ENCODE results near the gene STIL. TPM values are rescaled to one million over a fixed set of nuclear protein-coding genes. Genes with fewer than 3 reads are reported as not detected.

Gene STIL
- polyA plus RNA-seq, 1 donor (not counting 4 experiments of a cell fraction or from before 2014, with no cell fraction given), result 10.5 TPM

DNA sequence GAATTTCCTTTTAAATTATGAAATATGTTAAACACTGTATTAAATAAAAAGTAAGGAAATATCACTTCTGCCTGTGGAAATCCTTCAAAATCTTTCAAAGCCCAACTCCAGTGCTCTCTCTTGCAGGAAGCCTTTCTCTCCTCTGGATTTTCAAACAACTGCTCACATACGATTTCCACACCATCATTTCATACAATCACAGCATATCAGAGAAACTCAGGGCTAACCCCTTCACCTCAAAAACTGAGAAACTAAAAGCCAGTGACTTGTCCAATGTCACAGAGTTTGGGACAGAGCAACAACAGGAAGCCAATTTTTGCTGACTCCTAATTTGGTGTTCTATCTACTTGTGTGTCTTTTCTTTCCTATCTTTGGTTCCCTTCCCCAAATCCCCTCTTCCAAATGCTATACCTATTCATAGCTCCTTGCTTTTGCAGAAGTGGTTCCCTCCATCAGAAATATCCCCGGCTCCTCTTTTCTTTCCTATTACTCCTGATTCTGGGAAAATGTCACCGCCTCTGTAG lies 69.5 kb downstream of the STIL start:
- dilution Hi-C loops (cut with MboI; ENCODE audit: extremely low pct_ligation_motif_present, low sequenced_read_pairs), result no loop called here

DNA sequence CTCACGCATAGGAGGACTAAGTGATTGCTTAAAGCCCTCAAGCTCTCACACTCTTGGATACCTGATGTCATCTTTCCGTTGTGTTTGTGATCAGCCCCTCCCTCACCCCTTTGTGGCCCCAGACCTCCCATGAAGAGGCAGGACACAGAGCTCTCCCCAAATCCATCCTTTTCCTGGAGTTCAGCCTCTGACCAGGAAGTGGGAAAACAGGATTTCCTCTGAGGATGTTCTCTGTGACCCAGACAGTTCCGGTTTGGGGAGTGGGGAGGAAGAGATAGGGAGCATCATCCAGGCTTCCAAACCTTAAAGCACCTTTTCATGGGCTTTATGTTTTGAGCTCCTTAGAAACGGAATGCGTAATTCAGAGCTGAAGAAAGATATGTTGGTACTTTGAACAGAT lies 70.0 kb downstream of the STIL start:
- Histone ChIP-seq H3K4me2 (ENCODE audit: control insufficient read depth, extremely low read depth, insufficient read depth, low read depth, low read length) (no peak overlapping the region), H3K9ac (ENCODE audit: control insufficient read depth, extremely low read depth, insufficient read depth, low read length) (no peak overlapping the region), H3K79me2 (ENCODE audit: control insufficient read depth, insufficient read depth, low read length) (no peaks in the 10 kb centered on the region), H3K9me3 (ENCODE audit: control insufficient read depth, low read depth, low read length) (no peaks in the 10 kb centered on the region), H3K27me3 (ENCODE audit: control insufficient read depth, extremely low read depth, insufficient read depth, low read length) (no peaks in the 10 kb centered on the region), H4K20me1 (ENCODE audit: control insufficient read depth, extremely low read depth, insufficient read depth, low read length) (no peaks in the 10 kb centered on the region), H3K4me1 (ENCODE audit: control insufficient read depth, extremely low read depth, insufficient read depth, low read length) (no peaks in the 10 kb centered on the region), H2AFZ (ENCODE audit: control insufficient read depth, low read length) (no peak overlapping the region), H3K9me1 (ENCODE audit: control insufficient read depth, extremely low read depth, insufficient read depth, low read length) (no peaks in the 10 kb centered on the region), H3K27ac (ENCODE audit: control insufficient read depth, insufficient read depth, low read length) (no peak overlapping the region), H3K36me3 (ENCODE audit: control insufficient read depth in 2 of 2, extremely low read depth in 1 of 2, insufficient read depth in 2 of 2, low read length in 2 of 2) (no peaks in the 10 kb centered on the region), H3K4me3 (ENCODE audit: control insufficient read depth in 2 of 3, extremely low read depth in 1 of 3, insufficient read depth in 2 of 3, low read depth in 1 of 3, low read length in 3 of 3) (no peak overlapping the region)
- FAIRE-seq, result no peak
- no peak for TF ChIP-seq EZH2 (IDR thresholded peaks at IDR 0.05; ENCODE audit: low read length)
- TF ChIP-seq, protein P1, sequence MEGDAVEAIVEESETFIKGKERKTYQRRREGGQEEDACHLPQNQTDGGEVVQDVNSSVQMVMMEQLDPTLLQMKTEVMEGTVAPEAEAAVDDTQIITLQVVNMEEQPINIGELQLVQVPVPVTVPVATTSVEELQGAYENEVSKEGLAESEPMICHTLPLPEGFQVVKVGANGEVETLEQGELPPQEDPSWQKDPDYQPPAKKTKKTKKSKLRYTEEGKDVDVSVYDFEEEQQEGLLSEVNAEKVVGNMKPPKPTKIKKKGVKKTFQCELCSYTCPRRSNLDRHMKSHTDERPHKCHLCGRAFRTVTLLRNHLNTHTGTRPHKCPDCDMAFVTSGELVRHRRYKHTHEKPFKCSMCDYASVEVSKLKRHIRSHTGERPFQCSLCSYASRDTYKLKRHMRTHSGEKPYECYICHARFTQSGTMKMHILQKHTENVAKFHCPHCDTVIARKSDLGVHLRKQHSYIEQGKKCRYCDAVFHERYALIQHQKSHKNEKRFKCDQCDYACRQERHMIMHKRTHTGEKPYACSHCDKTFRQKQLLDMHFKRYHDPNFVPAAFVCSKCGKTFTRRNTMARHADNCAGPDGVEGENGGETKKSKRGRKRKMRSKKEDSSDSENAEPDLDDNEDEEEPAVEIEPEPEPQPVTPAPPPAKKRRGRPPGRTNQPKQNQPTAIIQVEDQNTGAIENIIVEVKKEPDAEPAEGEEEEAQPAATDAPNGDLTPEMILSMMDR (optimal IDR thresholded peaks at IDR 0.05 in 1 of 3, IDR thresholded peaks at IDR 0.05 in 1 of 3, conservative IDR thresholded peaks at IDR 0.05 in 1 of 3; ENCODE audit: extremely low read depth in 1 of 3, insufficient read depth in 2 of 3, low read length in 3 of 3), result no peak
- dilution Hi-C loops (cut with MboI; ENCODE audit: extremely low pct_ligation_motif_present, low sequenced_read_pairs), result no loop called here
- DNase-seq (ENCODE audit: low read depth, low spot score), result no peak

More for the DNA sequence above, 69.5 kb downstream of the STIL start:
- DNase-seq (ENCODE audit: low read depth, low spot score) (no peak), FAIRE-seq (no peak)
- Histone ChIP-seq H3K27ac (ENCODE audit: control insufficient read depth, insufficient read depth, low read length) (no peak overlapping the region), H2AFZ (ENCODE audit: control insufficient read depth, low read length) (no peak overlapping the region), H4K20me1 (ENCODE audit: control insufficient read depth, extremely low read depth, insufficient read depth, low read length) (no peaks in the 10 kb centered on the region), H3K27me3 (ENCODE audit: control insufficient read depth, extremely low read depth, insufficient read depth, low read length) (no peaks in the 10 kb centered on the region), H3K4me1 (ENCODE audit: control insufficient read depth, extremely low read depth, insufficient read depth, low read length) (no peaks in the 10 kb centered on the region), H3K9me1 (ENCODE audit: control insufficient read depth, extremely low read depth, insufficient read depth, low read length) (no peaks in the 10 kb centered on the region), H3K4me2 (ENCODE audit: control insufficient read depth, extremely low read depth, insufficient read depth, low read depth, low read length) (no peak overlapping the region), H3K4me3 (ENCODE audit: control insufficient read depth in 2 of 3, extremely low read depth in 1 of 3, insufficient read depth in 2 of 3, low read depth in 1 of 3, low read length in 3 of 3) (no peak overlapping the region), H3K9ac (ENCODE audit: control insufficient read depth, extremely low read depth, insufficient read depth, low read length) (no peak overlapping the region), H3K9me3 (ENCODE audit: control insufficient read depth, low read depth, low read length) (no peaks in the 10 kb centered on the region), H3K79me2 (ENCODE audit: control insufficient read depth, insufficient read depth, low read length) (no peaks in the 10 kb centered on the region), H3K36me3 (ENCODE audit: control insufficient read depth in 2 of 2, extremely low read depth in 1 of 2, insufficient read depth in 2 of 2, low read length in 2 of 2) (no peaks in the 10 kb centered on the region)
- TF ChIP-seq, protein P1 (optimal IDR thresholded peaks at IDR 0.05 in 1 of 3, IDR thresholded peaks at IDR 0.05 in 1 of 3, conservative IDR thresholded peaks at IDR 0.05 in 1 of 3; ENCODE audit: extremely low read depth in 1 of 3, insufficient read depth in 2 of 3, low read length in 3 of 3), result no peak
- TF ChIP-seq EZH2 (IDR thresholded peaks at IDR 0.05; ENCODE audit: low read length), result no peak

All from keratinocyte (primary cell).